Gastrocnemius medialis (tissue), 4 donors: Measurements from ENCODE around the gene PLXDC2.

ENCODE experiments used
- POLR2A ChIP-seq, 2 donors: fragments of 450-650 bp; IDR thresholded peaks; one replicate each; pipeline ENCODE4 v1.6.1; 2017; ENCODE audit warnings: antibody characterized with exemption in 2 of 2, mild to moderate bottlenecking in 2 of 2, moderate library complexity in 2 of 2
- TF ChIP-seq, protein P1 (sequence below), 5 experiments: fragments of 450-650 bp in 3 of 5; fragments of 200-600 bp in 2 of 5; sonication (generic) in 2 of 5; IDR thresholded peaks in 4 of 5; conservative IDR thresholded peaks in 1 of 5; 1 replicate in 4 of 5; 2 replicates in 1 of 5; pipeline ENCODE4 v1.5.1; 2016 to 2019; ENCODE audit warnings: antibody characterized with exemption in 5 of 5, mild to moderate bottlenecking in 3 of 5, moderate library complexity in 3 of 5

GRCh38 chr10:19952224-19953010 lies 136.2 kb downstream of the PLXDC2 start:
- no peak for TF ChIP-seq POLR2A (IDR thresholded peaks at IDR 0.05)
- TF ChIP-seq, protein P1, sequence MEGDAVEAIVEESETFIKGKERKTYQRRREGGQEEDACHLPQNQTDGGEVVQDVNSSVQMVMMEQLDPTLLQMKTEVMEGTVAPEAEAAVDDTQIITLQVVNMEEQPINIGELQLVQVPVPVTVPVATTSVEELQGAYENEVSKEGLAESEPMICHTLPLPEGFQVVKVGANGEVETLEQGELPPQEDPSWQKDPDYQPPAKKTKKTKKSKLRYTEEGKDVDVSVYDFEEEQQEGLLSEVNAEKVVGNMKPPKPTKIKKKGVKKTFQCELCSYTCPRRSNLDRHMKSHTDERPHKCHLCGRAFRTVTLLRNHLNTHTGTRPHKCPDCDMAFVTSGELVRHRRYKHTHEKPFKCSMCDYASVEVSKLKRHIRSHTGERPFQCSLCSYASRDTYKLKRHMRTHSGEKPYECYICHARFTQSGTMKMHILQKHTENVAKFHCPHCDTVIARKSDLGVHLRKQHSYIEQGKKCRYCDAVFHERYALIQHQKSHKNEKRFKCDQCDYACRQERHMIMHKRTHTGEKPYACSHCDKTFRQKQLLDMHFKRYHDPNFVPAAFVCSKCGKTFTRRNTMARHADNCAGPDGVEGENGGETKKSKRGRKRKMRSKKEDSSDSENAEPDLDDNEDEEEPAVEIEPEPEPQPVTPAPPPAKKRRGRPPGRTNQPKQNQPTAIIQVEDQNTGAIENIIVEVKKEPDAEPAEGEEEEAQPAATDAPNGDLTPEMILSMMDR (IDR thresholded peaks at IDR 0.05 in 4 of 5, conservative IDR thresholded peaks at IDR 0.05 in 1 of 5) = no peak
